D721Med (cell line): ENCODE data around the gene ITIH5.

Source experiments
- DNase-seq: peaks from one replicate; pipeline ENCODE4 v3.0.0; 2011; ENCODE audit warnings: low spot score; ENCODE audit not compliant: insufficient read length
- FAIRE-seq: peaks from 2 replicates; lab custom pipeline; 2011; peaks lifted over from hg19 to GRCh38; lab: Jason Lieb, UNC
- CTCF ChIP-seq: IDR thresholded peaks from 2 replicates; pipeline ENCODE4 v1.5.1; 2012; ENCODE audit warnings: mild to moderate bottlenecking, control low read depth; ENCODE audit not compliant: insufficient read depth; ENCODE audit errors: missing control alignments

Gene ITIH5

GRCh38 chr10:7608001-7608400, 58.8 kb downstream of the ITIH5 start:
- TF ChIP-seq CTCF = no peak
- FAIRE-seq (no peak), DNase-seq (no peak)

- DNase-seq (no peak), FAIRE-seq (no peak)
- TF ChIP-seq CTCF = no peak
Measured at GRCh38 chr10:7606951-7607404, 59.8 kb downstream of the ITIH5 start.

- TF ChIP-seq CTCF = no peak
- DNase-seq (no peak), FAIRE-seq (no peak)
Measured at GRCh38 chr10:7605565-7606295, 61.0 kb downstream of the ITIH5 start.

- DNase-seq (no peak), FAIRE-seq (no peak)
- no peak for TF ChIP-seq CTCF
Measured at GRCh38 chr10:7601023-7601656, 65.6 kb downstream of the ITIH5 start.

GRCh38 chr10:7598771-7599170, 68.0 kb downstream of the ITIH5 start:
- FAIRE-seq (no peak), DNase-seq (no peak)
- TF ChIP-seq CTCF = no peak

- DNase-seq (no peak), FAIRE-seq (no peak)
- no peak for TF ChIP-seq CTCF
Measured at GRCh38 chr10:7596356-7596755, 70.4 kb downstream of the ITIH5 start.

- FAIRE-seq (no peak), DNase-seq (no peak)
- no peak for TF ChIP-seq CTCF
Measured at GRCh38 chr10:7593905-7594304, 72.9 kb downstream of the ITIH5 start.
